IMR-90 (cell line): ENCODE data around the gene EYS. TPM values are rescaled to one million over a fixed set of nuclear protein-coding genes. Genes with fewer than 3 reads are reported as not detected.

Experiments
- ATAC-seq: fragments of 200-7000 bp; cut with Tn5 transposase; 2 replicates; pipeline ENCODE4 v1.9.1; 2020; ENCODE audit warnings: low read depth, mild to moderate bottlenecking, moderate library complexity
- BruUV-seq: library from RNA; stranded (reverse); fragments of 400-500 nt; replicated peaks from 2 replicates; lab custom pipeline; 2021; lab: Mats Ljungman, UMichigan
- CTCF ChIA-PET: fragments of 300-600 bp; formaldehyde crosslinking; extraction: SDS; loops from one replicate; lab custom pipeline; 2021; ENCODE audit warnings: antibody characterized with exemption; lab: Yijun Ruan, JAX
- POLR2A ChIA-PET: fragments of 300-600 bp; sonication (Branson Sonifier 250); formaldehyde crosslinking; loops from one replicate; lab custom pipeline; 2022; ENCODE audit warnings: antibody characterized with exemption; ENCODE audit not compliant: unreplicated experiment; lab: Charles Lee
- DNase-seq: peaks from one replicate; pipeline ENCODE4 v3.0.0; 2013
- H2AFZ ChIP-seq: replicated peaks from 2 replicates; pipeline ENCODE3; 2013; ENCODE audit warnings: low read length, mild to moderate bottlenecking; ENCODE audit not compliant: poor library complexity
- H2AK5ac ChIP-seq: 2 replicates; pipeline ENCODE4 v1.6.1; 2013; ENCODE audit warnings: low read depth, low read length, inconsistent platforms
- H2AK9ac ChIP-seq: replicated peaks from 2 replicates; pipeline ENCODE3; 2013; ENCODE audit warnings: mild to moderate bottlenecking, low read depth, low read length, moderate library complexity; ENCODE audit not compliant: poor library complexity
- H2BK120ac ChIP-seq: 2 replicates; pipeline ENCODE4 v1.6.1; 2013; ENCODE audit warnings: low read depth, low read length, inconsistent platforms
- H2BK15ac ChIP-seq: 3 replicates; pipeline ENCODE4 v1.6.1; 2013; ENCODE audit warnings: low read depth, low read length, inconsistent platforms
- H2BK20ac ChIP-seq: 2 replicates; pipeline ENCODE4 v1.6.1; 2013; ENCODE audit warnings: low read depth, mild to moderate bottlenecking, inconsistent platforms, low read length, moderate library complexity
- H2BK5ac ChIP-seq: 2 replicates; pipeline ENCODE4 v1.6.1; 2013; ENCODE audit warnings: mild to moderate bottlenecking, low read depth, low read length, inconsistent platforms; ENCODE audit not compliant: poor library complexity, severe bottlenecking
- H3K14ac ChIP-seq: replicated peaks from 2 replicates; pipeline ENCODE4 v1.6.1; 2013; ENCODE audit warnings: low read depth, low read length, inconsistent platforms
- H3K18ac ChIP-seq: 2 replicates; pipeline ENCODE4 v1.6.1; 2013; ENCODE audit warnings: low read depth, low read length, control low read depth
- H3K23ac ChIP-seq: 2 replicates; pipeline ENCODE4 v1.6.1; 2013; ENCODE audit warnings: low read depth, low read length, inconsistent platforms
- H3K27ac ChIP-seq: 2 replicates; pipeline ENCODE4 v1.5.1; 2013; ENCODE audit warnings: mild to moderate bottlenecking, control low read depth, low read length; ENCODE audit not compliant: insufficient read depth
- H3K27me3 ChIP-seq: 2 replicates; pipeline ENCODE4 v1.6.1; 2013; ENCODE audit warnings: low read length; ENCODE audit not compliant: control insufficient read depth, insufficient read depth
- H3K36me3 ChIP-seq: 2 replicates; pipeline ENCODE4 v1.6.1; 2013; ENCODE audit warnings: low read length, mixed read lengths; ENCODE audit not compliant: control insufficient read depth, insufficient read depth
- H3K4ac ChIP-seq: 2 replicates; pipeline ENCODE4 v1.6.1; 2013; ENCODE audit warnings: low read depth, low read length, inconsistent platforms
- H3K4me1 ChIP-seq: 2 replicates; pipeline ENCODE4 v1.6.1; 2013; ENCODE audit warnings: low read length, mixed read lengths; ENCODE audit not compliant: control insufficient read depth, insufficient read depth
- H3K4me2 ChIP-seq: 2 replicates; pipeline ENCODE4 v1.6.1; 2013; ENCODE audit warnings: low read depth, mild to moderate bottlenecking, control low read depth, low read length, moderate library complexity
- H3K4me3 ChIP-seq: 2 replicates; pipeline ENCODE4 v1.5.1; 2013; ENCODE audit warnings: low read depth, mild to moderate bottlenecking, control low read depth, low read length, moderate library complexity; ENCODE audit not compliant: insufficient read depth
- H3K56ac ChIP-seq: 2 replicates; pipeline ENCODE4 v1.6.1; 2013; ENCODE audit warnings: low read length, inconsistent platforms; ENCODE audit not compliant: insufficient read depth; ENCODE audit errors: extremely low read depth
- H3K79me1 ChIP-seq, 2 experiments: 2 replicates each; pipeline ENCODE4 v1.6.1; 2013; ENCODE audit warnings: low read length in 2 of 2, inconsistent platforms in 1 of 2, low read depth in 1 of 2
- H3K9ac ChIP-seq: 2 replicates; pipeline ENCODE4 v1.6.1; 2013; ENCODE audit warnings: low read depth, low read length, control low read depth
- H3K9me1 ChIP-seq: 2 replicates; pipeline ENCODE4 v1.6.1; 2013; ENCODE audit warnings: low read length, inconsistent platforms; ENCODE audit not compliant: insufficient read depth
- H3K9me3 ChIP-seq: 2 replicates; pipeline ENCODE4 v1.6.1; 2013; ENCODE audit warnings: low read length; ENCODE audit not compliant: control insufficient read depth, insufficient read depth
- H4K20me1 ChIP-seq: 2 replicates; pipeline ENCODE4 v1.6.1; 2013; ENCODE audit warnings: low read length, inconsistent platforms; ENCODE audit not compliant: insufficient read depth
- H4K5ac ChIP-seq: 2 replicates; pipeline ENCODE4 v1.6.1; 2013; ENCODE audit warnings: mild to moderate bottlenecking, low read depth, low read length, control low read depth
- H4K8ac ChIP-seq, 2 experiments: 2 replicates each; pipeline ENCODE4 v1.6.1; 2013; ENCODE audit warnings: low read depth in 2 of 2, low read length in 2 of 2, control low read depth in 1 of 2, inconsistent platforms in 1 of 2
- H4K91ac ChIP-seq: 2 replicates; pipeline ENCODE4 v1.6.1; 2013; ENCODE audit warnings: low read depth, low read length, inconsistent platforms; ENCODE audit not compliant: insufficient read depth
- BHLHE40 ChIP-seq: fragments of 150-350 bp; IDR thresholded peaks from 2 replicates; pipeline ENCODE4 v1.6.1; 2016; ENCODE audit warnings: mild to moderate bottlenecking, low read depth, low read length
- CEBPB ChIP-seq: IDR thresholded peaks from 2 replicates; pipeline ENCODE4 v1.6.1; 2012; ENCODE audit warnings: low read depth, low read length, improper control_type of control experiment
- CHD1 ChIP-seq: IDR thresholded peaks from 2 replicates; pipeline ENCODE4 v1.6.1; 2012; ENCODE audit warnings: low read depth, low read length, improper control_type of control experiment
- FOS ChIP-seq: fragments of 150-350 bp; IDR thresholded peaks from 2 replicates; pipeline ENCODE4 v1.6.1; 2016; ENCODE audit warnings: low read depth, low read length
- MAFK ChIP-seq: IDR thresholded peaks from 2 replicates; pipeline ENCODE4 v1.6.1; 2012; ENCODE audit warnings: low read depth, low read length, improper control_type of control experiment
- MAZ ChIP-seq: IDR thresholded peaks from 2 replicates; pipeline ENCODE4 v1.6.1; 2012; ENCODE audit warnings: low read depth, mild to moderate bottlenecking, low read length, improper control_type of control experiment, moderate library complexity, borderline replicate concordance
- MXI1 ChIP-seq: IDR thresholded peaks from 2 replicates; pipeline ENCODE4 v1.6.1; 2012; ENCODE audit warnings: low read depth, mild to moderate bottlenecking, low read length, moderate library complexity, borderline replicate concordance
- NFE2L2 ChIP-seq: fragments of 150-350 bp; IDR thresholded peaks from 2 replicates; pipeline ENCODE4 v1.6.1; 2016; ENCODE audit warnings: low read depth, mild to moderate bottlenecking, low read length
- POLR2A ChIP-seq: IDR thresholded peaks from 2 replicates; pipeline ENCODE4 v1.6.1; 2012; ENCODE audit warnings: mild to moderate bottlenecking, low read depth, low read length
- RAD21 ChIP-seq: IDR thresholded peaks from 2 replicates; pipeline ENCODE4 v1.6.1; 2012; ENCODE audit warnings: low read length, improper control_type of control experiment
- RCOR1 ChIP-seq: IDR thresholded peaks from 2 replicates; pipeline ENCODE4 v1.6.1; 2012; ENCODE audit warnings: mild to moderate bottlenecking, low read length, improper control_type of control experiment; ENCODE audit not compliant: insufficient replicate concordance
- RFX5 ChIP-seq: IDR thresholded peaks from 2 replicates; pipeline ENCODE4 v1.8.0; 2012; ENCODE audit warnings: low read depth, mild to moderate bottlenecking, low read length, moderate library complexity
- SMC3 ChIP-seq: fragments of 150-350 bp; IDR thresholded peaks from 2 replicates; pipeline ENCODE4 v1.6.1; 2016; ENCODE audit warnings: low read depth, mild to moderate bottlenecking, antibody characterized with exemption, low read length, moderate library complexity
- dilution Hi-C: fragments of 300-500 bp; cut with HindIII; formaldehyde crosslinking; loops from one replicate; pipeline ENCODE4 v1.14.3; 2018; ENCODE audit warnings: low sequenced_read_pairs; ENCODE audit not compliant: unreplicated experiment
- in situ Hi-C: fragments of 300-500 bp; cut with MboI; formaldehyde crosslinking; loops from 3 replicates; pipeline ENCODE4 v1.14.3; 2019; ENCODE audit warnings: low sequenced_read_pairs, inconsistent platforms, mixed read lengths
- intact Hi-C: fragments of 100-400 bp; cut with micrococcal nuclease; formaldehyde crosslinking; loops from 2 replicates; pipeline ENCODE4 v1.10.0; 2022
- polyA plus RNA-seq, 3 experiments: library from polyadenylated mRNA; depleted of rRNA; stranded (reverse); fragments of >200 nt; gene quantifications; 2 replicates each; pipeline ENCODE4 v1.2.3, GENCODE V29; 2012; ENCODE audit warnings: low replicate concordance in 1 of 3
- total RNA-seq: library from RNA; depleted of rRNA; stranded (reverse); fragments of >200 nt; gene quantifications from 2 replicates; pipeline ENCODE4 v1.2.3, GENCODE V29; 2012
- TF ChIP-seq, protein P1 (sequence below): conservative IDR thresholded peaks from 2 replicates; pipeline ENCODE4 v1.5.1; 2012; ENCODE audit warnings: mild to moderate bottlenecking, low read depth, low read length, improper control_type of control experiment
- TF ChIP-seq, protein P2 (sequence below): fragments of 150-350 bp; IDR thresholded peaks from 2 replicates; pipeline ENCODE4 v1.6.1; 2016; ENCODE audit warnings: low read depth, mild to moderate bottlenecking, low read length, moderate library complexity, borderline replicate concordance
- TF ChIP-seq, protein P3 (sequence below): fragments of 150-350 bp; IDR thresholded peaks from 2 replicates; pipeline ENCODE4 v1.6.1; 2017; ENCODE audit warnings: mild to moderate bottlenecking, antibody characterized with exemption, low read length, low read depth

EYS gene
- total and polyA plus RNA-seq, 2 of the 4 experiments (the other 2 are of a cell fraction), result under 0.01 TPM; not detected in 1

DNA sequence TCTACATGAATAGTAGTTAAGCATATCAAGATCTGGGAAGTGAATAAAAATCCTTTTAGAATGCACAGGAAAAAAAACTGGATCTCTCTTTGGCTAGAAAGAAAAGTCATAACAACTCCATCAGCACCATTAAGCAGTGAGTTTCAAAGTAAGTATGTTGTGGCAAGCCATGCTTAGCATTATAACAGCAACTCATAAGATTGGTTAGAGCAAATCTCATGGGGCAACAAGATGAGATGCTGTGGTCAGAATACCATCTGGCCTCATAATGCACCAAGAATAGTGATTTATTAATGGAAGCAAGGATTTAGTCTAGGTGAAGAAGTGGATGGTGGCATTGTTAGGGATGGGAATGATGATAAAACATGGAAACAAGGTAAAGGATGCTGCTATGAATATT lies 1912.0 kb downstream of the EYS start:
- Histone ChIP-seq H3K4me1 (peaks cover 1% of the 10 kb centered on the region; the same call in 1 of the 2 replicates), H2BK15ac (no peak overlapping the region), H4K20me1 (no peaks in the 10 kb centered on the region), H2BK120ac (no peak overlapping the region), H3K4ac (no peak overlapping the region), H2BK5ac (no peak overlapping the region), H3K23ac (no peak overlapping the region), H3K27ac (no peak overlapping the region), H3K36me3 (no peaks in the 10 kb centered on the region), H2AK9ac (no peak overlapping the region), H2BK20ac (no peak overlapping the region), H2AFZ (no peak overlapping the region), H4K5ac (no peak overlapping the region), H3K4me3 (no peak overlapping the region), H3K56ac (no peak overlapping the region), H2AK5ac (no peak overlapping the region), H3K9me3 (no peaks in the 10 kb centered on the region), H3K9ac (no peak overlapping the region), H3K9me1 (no peaks in the 10 kb centered on the region), H3K27me3 (no peaks in the 10 kb centered on the region), H4K8ac (no peak overlapping the region), H3K14ac (no peak overlapping the region), H3K4me2 (no peak overlapping the region), H4K91ac (no peak overlapping the region), H3K18ac (no peak overlapping the region), H3K79me1 (no peaks in the 10 kb centered on the region)
- dilution Hi-C loops (no loop called here), intact Hi-C loops (no loop called here), in situ Hi-C loops (no loop called here)
- DNase-seq (no peak), ATAC-seq (no peak)
- ChIA-PET CTCF (no interaction called here), POLR2A (no interaction called here)
- TF ChIP-seq RCOR1 (no peak), MAZ (no peak), FOS (no peak), CHD1 (no peak), NFE2L2 (no peak), MAFK (no peak), RFX5 (no peak), BHLHE40 (no peak), POLR2A (no peak), MXI1 (no peak), RAD21 (no peak), SMC3 (no peak), CEBPB (no peak)
- TF ChIP-seq, protein P1, sequence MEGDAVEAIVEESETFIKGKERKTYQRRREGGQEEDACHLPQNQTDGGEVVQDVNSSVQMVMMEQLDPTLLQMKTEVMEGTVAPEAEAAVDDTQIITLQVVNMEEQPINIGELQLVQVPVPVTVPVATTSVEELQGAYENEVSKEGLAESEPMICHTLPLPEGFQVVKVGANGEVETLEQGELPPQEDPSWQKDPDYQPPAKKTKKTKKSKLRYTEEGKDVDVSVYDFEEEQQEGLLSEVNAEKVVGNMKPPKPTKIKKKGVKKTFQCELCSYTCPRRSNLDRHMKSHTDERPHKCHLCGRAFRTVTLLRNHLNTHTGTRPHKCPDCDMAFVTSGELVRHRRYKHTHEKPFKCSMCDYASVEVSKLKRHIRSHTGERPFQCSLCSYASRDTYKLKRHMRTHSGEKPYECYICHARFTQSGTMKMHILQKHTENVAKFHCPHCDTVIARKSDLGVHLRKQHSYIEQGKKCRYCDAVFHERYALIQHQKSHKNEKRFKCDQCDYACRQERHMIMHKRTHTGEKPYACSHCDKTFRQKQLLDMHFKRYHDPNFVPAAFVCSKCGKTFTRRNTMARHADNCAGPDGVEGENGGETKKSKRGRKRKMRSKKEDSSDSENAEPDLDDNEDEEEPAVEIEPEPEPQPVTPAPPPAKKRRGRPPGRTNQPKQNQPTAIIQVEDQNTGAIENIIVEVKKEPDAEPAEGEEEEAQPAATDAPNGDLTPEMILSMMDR, result no peak
- TF ChIP-seq, protein P2, sequence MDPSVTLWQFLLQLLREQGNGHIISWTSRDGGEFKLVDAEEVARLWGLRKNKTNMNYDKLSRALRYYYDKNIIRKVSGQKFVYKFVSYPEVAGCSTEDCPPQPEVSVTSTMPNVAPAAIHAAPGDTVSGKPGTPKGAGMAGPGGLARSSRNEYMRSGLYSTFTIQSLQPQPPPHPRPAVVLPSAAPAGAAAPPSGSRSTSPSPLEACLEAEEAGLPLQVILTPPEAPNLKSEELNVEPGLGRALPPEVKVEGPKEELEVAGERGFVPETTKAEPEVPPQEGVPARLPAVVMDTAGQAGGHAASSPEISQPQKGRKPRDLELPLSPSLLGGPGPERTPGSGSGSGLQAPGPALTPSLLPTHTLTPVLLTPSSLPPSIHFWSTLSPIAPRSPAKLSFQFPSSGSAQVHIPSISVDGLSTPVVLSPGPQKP, result no peak
- TF ChIP-seq, protein P3, sequence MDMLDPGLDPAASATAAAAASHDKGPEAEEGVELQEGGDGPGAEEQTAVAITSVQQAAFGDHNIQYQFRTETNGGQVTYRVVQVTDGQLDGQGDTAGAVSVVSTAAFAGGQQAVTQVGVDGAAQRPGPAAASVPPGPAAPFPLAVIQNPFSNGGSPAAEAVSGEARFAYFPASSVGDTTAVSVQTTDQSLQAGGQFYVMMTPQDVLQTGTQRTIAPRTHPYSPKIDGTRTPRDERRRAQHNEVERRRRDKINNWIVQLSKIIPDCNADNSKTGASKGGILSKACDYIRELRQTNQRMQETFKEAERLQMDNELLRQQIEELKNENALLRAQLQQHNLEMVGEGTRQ, result no peak
- no TSS peak for BruUV-seq
